SK-N-SH treated with all-trans-retinoic acid at 6 μM for 48 hours (cell line): Measurements from ENCODE around the gene CMTM7.

Source experiments
- ATAC-seq: fragments of 200-7000 bp; cut with Tn5 transposase; 3 replicates; pipeline ENCODE4 v1.9.1; 2020; ENCODE audit warnings: mild to moderate bottlenecking, moderate library complexity
- ARNTL ChIP-seq: fragments of 450-650 bp; formaldehyde crosslinking; IDR thresholded peaks from 2 replicates; pipeline ENCODE4 v1.5.0; 2020; ENCODE audit warnings: low read depth, mild to moderate bottlenecking, moderate library complexity, borderline replicate concordance
- BACH2 ChIP-seq: fragments of 250-450 bp; sonication (Bioruptor Pico); IDR thresholded peaks from 2 replicates; pipeline ENCODE4 v1.9.0; 2021; ENCODE audit warnings: mild to moderate bottlenecking, borderline replicate concordance
- CSDC2 ChIP-seq: fragments of 250-450 bp; sonication (Bioruptor Pico); IDR thresholded peaks from 2 replicates; pipeline ENCODE4 v1.5.0; 2020; ENCODE audit warnings: mild to moderate bottlenecking, moderate library complexity
- ESRRG ChIP-seq: fragments of 250-450 bp; sonication (Bioruptor Pico); IDR thresholded peaks from 2 replicates; pipeline ENCODE4 v1.6.1; 2021; ENCODE audit warnings: mild to moderate bottlenecking
- GLIS3 ChIP-seq: fragments of 250-450 bp; sonication (Bioruptor Pico); IDR thresholded peaks from 2 replicates; pipeline ENCODE4 v1.5.0; 2020; ENCODE audit warnings: mild to moderate bottlenecking, moderate library complexity
- ISL1 ChIP-seq: fragments of 250-450 bp; sonication (Bioruptor Pico); IDR thresholded peaks from 2 replicates; pipeline ENCODE4 v2.1.2; 2022; ENCODE audit warnings: mild to moderate bottlenecking, moderate library complexity
- OSR1 ChIP-seq: fragments of 250-450 bp; sonication (Bioruptor Pico); IDR thresholded peaks from 2 replicates; pipeline ENCODE4 v1.8.0; 2022; ENCODE audit warnings: moderate library complexity, mild to moderate bottlenecking, inconsistent platforms
- PPARA ChIP-seq: fragments of 250-450 bp; sonication (Bioruptor Pico); IDR thresholded peaks from 2 replicates; pipeline ENCODE4 v1.5.0; 2020; ENCODE audit warnings: mild to moderate bottlenecking, borderline replicate concordance
- RARB ChIP-seq: fragments of 250-450 bp; sonication (Bioruptor Pico); IDR thresholded peaks from 2 replicates; pipeline ENCODE4 v1.8.0; 2021; ENCODE audit warnings: mild to moderate bottlenecking, moderate library complexity
- TCF4 ChIP-seq: fragments of 250-450 bp; sonication (Bioruptor Pico); IDR thresholded peaks from 2 replicates; pipeline ENCODE4 v1.8.0; 2021; ENCODE audit warnings: mild to moderate bottlenecking, moderate library complexity, borderline replicate concordance
- TOX ChIP-seq: fragments of 250-450 bp; sonication (Bioruptor Pico); IDR thresholded peaks from 2 replicates; pipeline ENCODE4 v1.8.0; 2021; ENCODE audit warnings: mild to moderate bottlenecking, moderate library complexity, borderline replicate concordance
- ZC3H10 ChIP-seq: fragments of 250-450 bp; sonication (Bioruptor Pico); IDR thresholded peaks from 2 replicates; pipeline ENCODE4 v1.5.1; 2021; ENCODE audit warnings: mild to moderate bottlenecking, moderate library complexity
- ZFP3 ChIP-seq: fragments of 250-450 bp; sonication (Bioruptor Pico); IDR thresholded peaks from 2 replicates; pipeline ENCODE4 v1.5.0; 2020; ENCODE audit warnings: mild to moderate bottlenecking, moderate library complexity
- ZNF565 ChIP-seq: fragments of 450-650 bp; formaldehyde crosslinking; conservative IDR thresholded peaks from 2 replicates; pipeline ENCODE4 v1.5.0; 2020; ENCODE audit warnings: low read depth, mild to moderate bottlenecking, moderate library complexity
- ZNF70 ChIP-seq: fragments of 450-650 bp; formaldehyde crosslinking; IDR thresholded peaks from 2 replicates; pipeline ENCODE4 v1.5.0; 2020; ENCODE audit warnings: mild to moderate bottlenecking, moderate library complexity
- TF ChIP-seq, protein P1 (sequence below): fragments of 250-450 bp; sonication (Bioruptor Pico); IDR thresholded peaks from 2 replicates; pipeline ENCODE4 v1.5.0; 2020; ENCODE audit warnings: mild to moderate bottlenecking, moderate library complexity
- TF ChIP-seq, protein P2 (sequence below): fragments of 250-450 bp; sonication (Bioruptor Pico); IDR thresholded peaks from 2 replicates; pipeline ENCODE4 v1.8.0; 2021; ENCODE audit warnings: low read depth, mild to moderate bottlenecking, moderate library complexity, borderline replicate concordance
- TF ChIP-seq, protein P3 (sequence below): fragments of 250-450 bp; sonication (Bioruptor Pico); IDR thresholded peaks from 2 replicates; pipeline ENCODE4 v1.8.0; 2020; ENCODE audit warnings: mild to moderate bottlenecking, moderate library complexity, borderline replicate concordance
- TF ChIP-seq, protein P4 (sequence below): fragments of 250-450 bp; sonication (Bioruptor Pico); IDR thresholded peaks from 2 replicates; pipeline ENCODE4 v1.5.1; 2020; ENCODE audit warnings: low read depth, mild to moderate bottlenecking, moderate library complexity
- TF ChIP-seq, protein P5 (sequence below): fragments of 250-450 bp; sonication (Bioruptor Pico); IDR thresholded peaks from 2 replicates; pipeline ENCODE4 v1.5.1; 2021; ENCODE audit warnings: mild to moderate bottlenecking, moderate library complexity

The CMTM7 gene

GRCh38 chr3:32442766-32443165 is 51.1 kb downstream of the CMTM7 start (continued):
- TF ChIP-seq, protein P1, sequence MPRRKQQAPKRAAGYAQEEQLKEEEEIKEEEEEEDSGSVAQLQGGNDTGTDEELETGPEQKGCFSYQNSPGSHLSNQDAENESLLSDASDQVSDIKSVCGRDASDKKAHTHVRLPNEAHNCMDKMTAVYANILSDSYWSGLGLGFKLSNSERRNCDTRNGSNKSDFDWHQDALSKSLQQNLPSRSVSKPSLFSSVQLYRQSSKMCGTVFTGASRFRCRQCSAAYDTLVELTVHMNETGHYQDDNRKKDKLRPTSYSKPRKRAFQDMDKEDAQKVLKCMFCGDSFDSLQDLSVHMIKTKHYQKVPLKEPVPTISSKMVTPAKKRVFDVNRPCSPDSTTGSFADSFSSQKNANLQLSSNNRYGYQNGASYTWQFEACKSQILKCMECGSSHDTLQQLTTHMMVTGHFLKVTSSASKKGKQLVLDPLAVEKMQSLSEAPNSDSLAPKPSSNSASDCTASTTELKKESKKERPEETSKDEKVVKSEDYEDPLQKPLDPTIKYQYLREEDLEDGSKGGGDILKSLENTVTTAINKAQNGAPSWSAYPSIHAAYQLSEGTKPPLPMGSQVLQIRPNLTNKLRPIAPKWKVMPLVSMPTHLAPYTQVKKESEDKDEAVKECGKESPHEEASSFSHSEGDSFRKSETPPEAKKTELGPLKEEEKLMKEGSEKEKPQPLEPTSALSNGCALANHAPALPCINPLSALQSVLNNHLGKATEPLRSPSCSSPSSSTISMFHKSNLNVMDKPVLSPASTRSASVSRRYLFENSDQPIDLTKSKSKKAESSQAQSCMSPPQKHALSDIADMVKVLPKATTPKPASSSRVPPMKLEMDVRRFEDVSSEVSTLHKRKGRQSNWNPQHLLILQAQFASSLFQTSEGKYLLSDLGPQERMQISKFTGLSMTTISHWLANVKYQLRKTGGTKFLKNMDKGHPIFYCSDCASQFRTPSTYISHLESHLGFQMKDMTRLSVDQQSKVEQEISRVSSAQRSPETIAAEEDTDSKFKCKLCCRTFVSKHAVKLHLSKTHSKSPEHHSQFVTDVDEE (CRISPR knock-in tag) = no peak

GRCh38 chr3:32443478-32443877 is 51.8 kb downstream of the CMTM7 start:
- ATAC-seq = no peak
- TF ChIP-seq ZNF70 (CRISPR knock-in tag) (peak; percentile 75), GLIS3 (CRISPR knock-in tag) (no peak), TOX (CRISPR knock-in tag) (no peak)
- TF ChIP-seq, protein P2, sequence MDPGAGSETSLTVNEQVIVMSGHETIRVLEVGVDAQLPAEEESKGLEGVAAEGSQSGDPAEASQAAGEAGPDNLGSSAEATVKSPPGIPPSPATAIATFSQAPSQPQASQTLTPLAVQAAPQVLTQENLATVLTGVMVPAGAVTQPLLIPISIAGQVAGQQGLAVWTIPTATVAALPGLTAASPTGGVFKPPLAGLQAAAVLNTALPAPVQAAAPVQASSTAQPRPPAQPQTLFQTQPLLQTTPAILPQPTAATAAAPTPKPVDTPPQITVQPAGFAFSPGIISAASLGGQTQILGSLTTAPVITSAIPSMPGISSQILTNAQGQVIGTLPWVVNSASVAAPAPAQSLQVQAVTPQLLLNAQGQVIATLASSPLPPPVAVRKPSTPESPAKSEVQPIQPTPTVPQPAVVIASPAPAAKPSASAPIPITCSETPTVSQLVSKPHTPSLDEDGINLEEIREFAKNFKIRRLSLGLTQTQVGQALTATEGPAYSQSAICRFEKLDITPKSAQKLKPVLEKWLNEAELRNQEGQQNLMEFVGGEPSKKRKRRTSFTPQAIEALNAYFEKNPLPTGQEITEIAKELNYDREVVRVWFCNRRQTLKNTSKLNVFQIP (CRISPR knock-in tag) = no peak

DNA sequence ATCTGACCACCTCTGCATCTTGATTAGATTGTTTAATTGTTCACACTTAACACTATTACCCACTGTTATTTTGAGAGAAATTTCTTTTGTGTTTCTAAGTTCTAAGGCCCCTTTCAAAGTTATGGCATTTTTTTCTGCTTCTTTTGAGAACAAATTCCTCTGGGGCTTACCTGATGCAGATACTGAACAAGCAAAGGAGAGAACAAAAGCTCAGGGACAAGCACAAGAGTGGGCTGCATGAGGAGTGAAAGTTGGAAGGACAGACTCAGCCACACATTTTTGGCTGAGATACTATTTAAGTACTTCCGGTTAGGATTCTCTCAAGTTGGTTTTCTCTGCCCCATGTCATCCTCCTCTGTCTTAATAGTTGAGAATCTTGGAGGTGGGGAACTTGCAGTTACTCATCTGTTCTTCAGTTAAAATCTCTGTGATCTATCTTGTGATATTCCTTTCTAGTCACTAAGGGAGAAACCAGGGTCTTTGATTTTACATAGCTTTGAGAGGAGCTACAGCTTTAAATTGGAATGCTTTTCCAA is 56.3 kb downstream of the CMTM7 start:
- ATAC-seq = no peak
- TF ChIP-seq ESRRG (CRISPR knock-in tag) (no peak), ZFP3 (no peak), TCF4 (CRISPR knock-in tag) (no peak)

DNA sequence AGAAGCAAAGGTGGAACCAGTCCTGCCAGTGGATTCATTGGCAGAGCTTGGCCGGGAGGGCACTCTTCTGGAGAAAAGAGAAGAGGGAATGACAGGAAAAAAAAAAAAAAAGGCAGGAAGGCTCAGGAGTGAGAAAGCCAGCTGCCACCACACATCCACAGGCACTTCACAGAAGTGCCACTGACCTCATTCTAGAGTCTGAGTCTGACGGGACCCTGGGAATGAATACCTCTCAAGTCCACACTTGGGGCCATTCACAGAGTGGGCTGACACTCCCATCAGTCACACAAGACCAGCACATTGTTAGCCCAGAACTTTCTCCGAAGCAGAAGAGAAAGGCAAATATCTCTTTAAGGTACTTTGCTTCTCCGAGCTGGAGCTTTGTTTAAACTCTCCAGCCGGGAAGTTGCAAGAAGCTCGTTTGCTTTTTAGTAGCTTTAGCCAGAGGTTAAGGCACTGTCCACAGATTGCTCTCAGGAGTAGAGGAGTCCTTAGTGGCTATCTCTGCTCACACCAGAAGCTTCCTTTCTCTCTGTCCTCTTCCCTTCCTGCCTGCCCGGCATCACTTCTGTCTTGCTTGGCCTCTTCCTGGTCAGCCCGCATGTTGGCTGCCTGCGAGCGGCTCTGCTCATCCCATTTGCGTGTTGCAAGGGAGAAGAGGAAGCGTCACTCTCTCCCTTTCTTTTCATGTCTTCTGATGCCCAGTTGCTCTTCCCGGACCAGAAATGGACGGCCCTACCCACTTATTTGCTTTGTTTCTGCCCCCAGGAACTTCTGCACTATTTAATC is 57.2 kb downstream of the CMTM7 start:
- TF ChIP-seq CSDC2 (CRISPR knock-in tag) = no peak
- no peak for TF ChIP-seq ESRRG (CRISPR knock-in tag)
- no peak for TF ChIP-seq TOX (CRISPR knock-in tag)
- TF ChIP-seq, protein P1 (CRISPR knock-in tag) = no peak
- no peak for TF ChIP-seq OSR1 (CRISPR knock-in tag)
- TF ChIP-seq ISL1 (CRISPR knock-in tag) = no peak
- no peak for TF ChIP-seq RARB
- no peak for TF ChIP-seq GLIS3 (CRISPR knock-in tag)
- ATAC-seq = no peak

GRCh38 chr3:32449691-32450090 is 58.0 kb downstream of the CMTM7 start:
- no peak for ATAC-seq
- no peak for TF ChIP-seq TOX (CRISPR knock-in tag)
- no peak for TF ChIP-seq TCF4 (CRISPR knock-in tag)
- no peak for TF ChIP-seq ZNF70 (CRISPR knock-in tag)
- TF ChIP-seq ZNF565 (CRISPR knock-in tag) = no peak
- no peak for TF ChIP-seq ZC3H10 (CRISPR knock-in tag)
- TF ChIP-seq BACH2 = no peak
- no peak for TF ChIP-seq ARNTL (CRISPR knock-in tag)
- TF ChIP-seq, protein P3, sequence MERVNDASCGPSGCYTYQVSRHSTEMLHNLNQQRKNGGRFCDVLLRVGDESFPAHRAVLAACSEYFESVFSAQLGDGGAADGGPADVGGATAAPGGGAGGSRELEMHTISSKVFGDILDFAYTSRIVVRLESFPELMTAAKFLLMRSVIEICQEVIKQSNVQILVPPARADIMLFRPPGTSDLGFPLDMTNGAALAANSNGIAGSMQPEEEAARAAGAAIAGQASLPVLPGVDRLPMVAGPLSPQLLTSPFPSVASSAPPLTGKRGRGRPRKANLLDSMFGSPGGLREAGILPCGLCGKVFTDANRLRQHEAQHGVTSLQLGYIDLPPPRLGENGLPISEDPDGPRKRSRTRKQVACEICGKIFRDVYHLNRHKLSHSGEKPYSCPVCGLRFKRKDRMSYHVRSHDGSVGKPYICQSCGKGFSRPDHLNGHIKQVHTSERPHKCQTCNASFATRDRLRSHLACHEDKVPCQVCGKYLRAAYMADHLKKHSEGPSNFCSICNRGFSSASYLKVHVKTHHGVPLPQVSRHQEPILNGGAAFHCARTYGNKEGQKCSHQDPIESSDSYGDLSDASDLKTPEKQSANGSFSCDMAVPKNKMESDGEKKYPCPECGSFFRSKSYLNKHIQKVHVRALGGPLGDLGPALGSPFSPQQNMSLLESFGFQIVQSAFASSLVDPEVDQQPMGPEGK (CRISPR knock-in tag) = no peak
- TF ChIP-seq, protein P4, sequence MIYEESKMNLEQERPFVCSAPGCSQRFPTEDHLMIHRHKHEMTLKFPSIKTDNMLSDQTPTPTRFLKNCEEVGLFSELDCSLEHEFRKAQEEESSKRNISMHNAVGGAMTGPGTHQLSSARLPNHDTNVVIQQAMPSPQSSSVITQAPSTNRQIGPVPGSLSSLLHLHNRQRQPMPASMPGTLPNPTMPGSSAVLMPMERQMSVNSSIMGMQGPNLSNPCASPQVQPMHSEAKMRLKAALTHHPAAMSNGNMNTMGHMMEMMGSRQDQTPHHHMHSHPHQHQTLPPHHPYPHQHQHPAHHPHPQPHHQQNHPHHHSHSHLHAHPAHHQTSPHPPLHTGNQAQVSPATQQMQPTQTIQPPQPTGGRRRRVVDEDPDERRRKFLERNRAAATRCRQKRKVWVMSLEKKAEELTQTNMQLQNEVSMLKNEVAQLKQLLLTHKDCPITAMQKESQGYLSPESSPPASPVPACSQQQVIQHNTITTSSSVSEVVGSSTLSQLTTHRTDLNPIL (CRISPR knock-in tag) = no peak
- TF ChIP-seq PPARA = no peak
- TF ChIP-seq, protein P5, sequence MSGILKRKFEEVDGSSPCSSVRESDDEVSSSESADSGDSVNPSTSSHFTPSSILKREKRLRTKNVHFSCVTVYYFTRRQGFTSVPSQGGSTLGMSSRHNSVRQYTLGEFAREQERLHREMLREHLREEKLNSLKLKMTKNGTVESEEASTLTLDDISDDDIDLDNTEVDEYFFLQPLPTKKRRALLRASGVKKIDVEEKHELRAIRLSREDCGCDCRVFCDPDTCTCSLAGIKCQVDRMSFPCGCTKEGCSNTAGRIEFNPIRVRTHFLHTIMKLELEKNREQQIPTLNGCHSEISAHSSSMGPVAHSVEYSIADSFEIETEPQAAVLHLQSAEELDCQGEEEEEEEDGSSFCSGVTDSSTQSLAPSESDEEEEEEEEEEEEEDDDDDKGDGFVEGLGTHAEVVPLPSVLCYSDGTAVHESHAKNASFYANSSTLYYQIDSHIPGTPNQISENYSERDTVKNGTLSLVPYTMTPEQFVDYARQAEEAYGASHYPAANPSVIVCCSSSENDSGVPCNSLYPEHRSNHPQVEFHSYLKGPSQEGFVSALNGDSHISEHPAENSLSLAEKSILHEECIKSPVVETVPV (CRISPR knock-in tag) = no peak
